Measurements from ENCODE around the gene TEX29. TPM values are rescaled to one million over a fixed set of nuclear protein-coding genes. Genes with fewer than 3 reads are reported as not detected.

TEX29 gene
- total and polyA plus RNA-seq, 2 of the 4 experiments (the other 2 are of a cell fraction) = 0.46 TPM; not detected in 1

- in situ Hi-C loops (cut with MboI; ENCODE audit: low sequenced_read_pairs) = no loop called here
- Histone ChIP-seq H4K8ac (ENCODE audit: low read depth in 2 of 2, low read length in 2 of 2) (no peak overlapping the region), H3K18ac (ENCODE audit: low read depth, low read length) (no peak overlapping the region), H3K4me2 (ENCODE audit: low read depth, low read length) (no peak overlapping the region), H3K4me3 (ENCODE audit: insufficient read depth, low read depth, low read length) (no peak overlapping the region), H2BK20ac (ENCODE audit: low read depth, low read length) (no peak overlapping the region), H2BK15ac (ENCODE audit: low read depth, low read length) (no peak overlapping the region), H2BK5ac (ENCODE audit: low read depth, low read length, poor library complexity, severe bottlenecking) (no peak overlapping the region), H3K56ac (ENCODE audit: extremely low read depth, insufficient read depth, low read length) (no peak overlapping the region), H3K36me3 (ENCODE audit: control insufficient read depth, insufficient read depth, low read length) (no peaks in the 10 kb centered on the region), H2AFZ (replicated peaks; ENCODE audit: low read length, poor library complexity) (peak overlapping the region; percentile 14), H4K5ac (ENCODE audit: low read depth, low read length) (no peak overlapping the region), H3K9me3 (ENCODE audit: control insufficient read depth, insufficient read depth, low read length) (no peaks in the 10 kb centered on the region), H2BK120ac (ENCODE audit: low read depth, low read length) (no peak overlapping the region), H3K4me1 (ENCODE audit: control insufficient read depth, insufficient read depth, low read length) (peaks cover 8% of the 10 kb centered on the region), H3K27ac (ENCODE audit: insufficient read depth, low read length) (no peak overlapping the region), H3K4ac (ENCODE audit: low read depth, low read length) (no peak overlapping the region), H3K14ac (replicated peaks; ENCODE audit: low read depth, low read length) (no peak overlapping the region), H3K23ac (ENCODE audit: low read depth, low read length) (no peak overlapping the region), H3K27me3 (ENCODE audit: control insufficient read depth, insufficient read depth, low read length) (no peaks in the 10 kb centered on the region), H4K20me1 (ENCODE audit: insufficient read depth, low read length) (no peaks in the 10 kb centered on the region), H2AK5ac (ENCODE audit: low read depth, low read length) (no peak overlapping the region), H3K79me1 (ENCODE audit: low read depth in 1 of 2, low read length in 2 of 2) (no peaks in the 10 kb centered on the region), H3K9me1 (ENCODE audit: insufficient read depth, low read length) (no peaks in the 10 kb centered on the region), H3K9ac (ENCODE audit: low read depth, low read length) (no peak overlapping the region), H2AK9ac (replicated peaks; ENCODE audit: low read depth, low read length, poor library complexity) (no peak overlapping the region), H4K91ac (ENCODE audit: insufficient read depth, low read depth, low read length) (no peak overlapping the region)
- DNase-seq (no peak), ATAC-seq (ENCODE audit: low read depth) (no peak)
- ChIA-PET POLR2A (ENCODE audit: unreplicated experiment) (no interaction called here), CTCF (no interaction called here)
- TF ChIP-seq BHLHE40 (IDR thresholded peaks at IDR 0.05; ENCODE audit: low read depth, low read length) = no peak
- BruUV-seq (replicated peaks) = no TSS peak
- no CpG with 5 or more reads among the region's 6 CpGs for WGBS, 2 experiments (ENCODE audit: extremely low coverage in 2 of 2, insufficient read length in 1 of 2)
- dilution Hi-C loops (cut with HindIII; ENCODE audit: low sequenced_read_pairs, unreplicated experiment) = no loop called here
- intact Hi-C loops (cut with micrococcal nuclease) = no loop called here
These were observed 27.0 kb downstream of the TEX29 start for GRCh38 chr13:111347438-111347837.

Measured in IMR-90 (cell line).